ENCODE results near the gene SMIM20.

DNA sequence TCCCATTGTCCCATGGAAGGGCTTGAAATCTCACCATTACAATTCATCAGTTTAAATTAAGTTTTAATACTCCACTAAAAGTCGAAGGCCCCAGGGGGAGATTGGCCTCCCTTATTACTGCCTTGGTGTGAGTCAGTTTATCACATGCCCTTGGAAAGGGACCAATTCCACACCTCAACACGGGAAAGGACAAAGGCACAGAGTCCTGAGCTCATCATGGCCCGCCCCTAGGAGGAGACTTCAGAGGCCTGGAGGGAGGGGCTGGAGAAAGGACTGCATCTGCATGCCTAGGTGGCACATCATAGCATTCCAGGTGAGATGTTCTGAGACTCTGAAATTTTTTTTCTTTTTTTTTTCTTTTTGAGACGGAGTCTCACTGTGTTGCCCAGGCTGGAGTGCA lies 48.4 kb upstream of the SMIM20 start:
- TF ChIP-seq, protein P1, sequence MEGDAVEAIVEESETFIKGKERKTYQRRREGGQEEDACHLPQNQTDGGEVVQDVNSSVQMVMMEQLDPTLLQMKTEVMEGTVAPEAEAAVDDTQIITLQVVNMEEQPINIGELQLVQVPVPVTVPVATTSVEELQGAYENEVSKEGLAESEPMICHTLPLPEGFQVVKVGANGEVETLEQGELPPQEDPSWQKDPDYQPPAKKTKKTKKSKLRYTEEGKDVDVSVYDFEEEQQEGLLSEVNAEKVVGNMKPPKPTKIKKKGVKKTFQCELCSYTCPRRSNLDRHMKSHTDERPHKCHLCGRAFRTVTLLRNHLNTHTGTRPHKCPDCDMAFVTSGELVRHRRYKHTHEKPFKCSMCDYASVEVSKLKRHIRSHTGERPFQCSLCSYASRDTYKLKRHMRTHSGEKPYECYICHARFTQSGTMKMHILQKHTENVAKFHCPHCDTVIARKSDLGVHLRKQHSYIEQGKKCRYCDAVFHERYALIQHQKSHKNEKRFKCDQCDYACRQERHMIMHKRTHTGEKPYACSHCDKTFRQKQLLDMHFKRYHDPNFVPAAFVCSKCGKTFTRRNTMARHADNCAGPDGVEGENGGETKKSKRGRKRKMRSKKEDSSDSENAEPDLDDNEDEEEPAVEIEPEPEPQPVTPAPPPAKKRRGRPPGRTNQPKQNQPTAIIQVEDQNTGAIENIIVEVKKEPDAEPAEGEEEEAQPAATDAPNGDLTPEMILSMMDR (IDR thresholded peaks at IDR 0.05; ENCODE audit: low read length): no peak
- no peak for TF ChIP-seq EZH2 (optimal IDR thresholded peaks at IDR 0.05; ENCODE audit: low read depth, low read length)
- TF ChIP-seq EZH2phosphoT487 (IDR thresholded peaks at IDR 0.05; ENCODE audit: low read length): no peak

Measured in MM.1S (cell line).